IMR-90 (cell line): ENCODE measurements around the gene FGF2.

Experiments
- CEBPB ChIP-seq: IDR thresholded peaks from 2 replicates; pipeline ENCODE4 v1.6.1; 2012; ENCODE audit warnings: low read depth, low read length, improper control_type of control experiment
- CTCF ChIP-seq: conservative IDR thresholded peaks from 2 replicates; pipeline ENCODE4 v1.5.1; 2012; ENCODE audit warnings: mild to moderate bottlenecking, low read depth, low read length, improper control_type of control experiment
- FOS ChIP-seq: fragments of 150-350 bp; IDR thresholded peaks from 2 replicates; pipeline ENCODE4 v1.6.1; 2016; ENCODE audit warnings: low read depth, low read length
- MAFK ChIP-seq: IDR thresholded peaks from 2 replicates; pipeline ENCODE4 v1.6.1; 2012; ENCODE audit warnings: low read depth, low read length, improper control_type of control experiment
- MXI1 ChIP-seq: IDR thresholded peaks from 2 replicates; pipeline ENCODE4 v1.6.1; 2012; ENCODE audit warnings: low read depth, mild to moderate bottlenecking, low read length, moderate library complexity, borderline replicate concordance
- POLR2A ChIP-seq: IDR thresholded peaks from 2 replicates; pipeline ENCODE4 v1.6.1; 2012; ENCODE audit warnings: mild to moderate bottlenecking, low read depth, low read length
- RAD21 ChIP-seq: IDR thresholded peaks from 2 replicates; pipeline ENCODE4 v1.6.1; 2012; ENCODE audit warnings: low read length, improper control_type of control experiment
- RFX5 ChIP-seq: IDR thresholded peaks from 2 replicates; pipeline ENCODE4 v1.8.0; 2012; ENCODE audit warnings: low read depth, mild to moderate bottlenecking, low read length, moderate library complexity
- SMC3 ChIP-seq: fragments of 150-350 bp; IDR thresholded peaks from 2 replicates; pipeline ENCODE4 v1.6.1; 2016; ENCODE audit warnings: low read depth, mild to moderate bottlenecking, antibody characterized with exemption, low read length, moderate library complexity
- USF2 ChIP-seq: fragments of 150-350 bp; IDR thresholded peaks from 2 replicates; pipeline ENCODE4 v1.6.1; 2017; ENCODE audit warnings: mild to moderate bottlenecking, antibody characterized with exemption, low read length, low read depth

GRCh38 chr4:122847931-122848330 is 21.3 kb downstream of the FGF2 start:
- TF ChIP-seq CTCF (no peak), POLR2A (no peak), RAD21 (no peak), CEBPB (no peak), SMC3 (no peak), MAFK (no peak), USF2 (no peak), FOS (no peak), MXI1 (no peak), RFX5 (no peak)
